ENCODE data around the gene PES1.

PES1 gene

DNA sequence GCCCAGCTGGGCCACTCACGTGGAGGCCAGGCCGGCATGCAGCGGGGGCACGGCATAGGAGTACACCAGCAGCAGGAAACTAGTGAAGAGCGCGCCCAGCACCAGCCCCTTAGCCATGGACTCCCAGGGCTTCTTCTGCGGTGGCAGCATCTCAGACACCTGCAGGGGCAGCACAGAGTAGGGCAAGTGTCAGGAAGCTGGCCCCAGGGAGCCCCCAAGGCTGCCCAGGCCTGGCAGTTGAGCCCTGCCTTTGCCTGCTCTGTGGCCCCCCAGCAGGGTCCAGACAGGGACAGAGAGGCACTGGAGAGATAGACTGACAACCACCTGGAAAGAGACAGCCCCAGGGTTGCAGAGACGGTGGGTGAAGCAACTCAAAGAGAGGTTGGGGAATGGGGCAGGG is 34.5 kb downstream of the PES1 start:
- H3K36me3 ChIP-seq (replicated peaks in 1 of 2; ENCODE audit: control insufficient read depth in 2 of 2, insufficient read depth in 2 of 2, low read length in 2 of 2): no peaks in the 10 kb centered on the region
- H3K4me1 ChIP-seq (ENCODE audit: control insufficient read depth in 2 of 2, insufficient read depth in 1 of 2, low read depth in 1 of 2, low read length in 2 of 2): peaks cover 2 to 9% of the 10 kb centered on the region in 2 donors
- peak overlapping the region; percentile 46 for H3K18ac ChIP-seq (ENCODE audit: low read length)
- no peak overlapping the region for H3K9ac ChIP-seq (ENCODE audit: low read depth, low read length, poor library complexity)
- H3K14ac ChIP-seq (ENCODE audit: low read length): no peak overlapping the region
- H2AK5ac ChIP-seq (ENCODE audit: low read depth, low read length): peak overlapping the region; percentile 32
- no peak overlapping the region for H4K8ac ChIP-seq (ENCODE audit: low read depth, low read length)
- no peak overlapping the region for H3K27ac ChIP-seq (replicated peaks; ENCODE audit: low read length)
- H3K4ac ChIP-seq (ENCODE audit: low read length): no peak overlapping the region
- H2AFZ ChIP-seq (ENCODE audit: low read length): no peak overlapping the region
- H3K79me1 ChIP-seq (ENCODE audit: low read depth, low read length): no peaks in the 10 kb centered on the region
- H3K23ac ChIP-seq (ENCODE audit: low read depth, low read length, poor library complexity): peak overlapping the region; percentile 28
- DNase-seq (ENCODE audit: low spot score): no peak
- no peaks in the 10 kb centered on the region for H3K27me3 ChIP-seq (ENCODE audit: control insufficient read depth in 3 of 3, insufficient read depth in 3 of 3, low read depth in 1 of 3, low read length in 3 of 3)
- no peak overlapping the region for H2BK120ac ChIP-seq (ENCODE audit: low read depth, low read length)
- no peak overlapping the region for H4K91ac ChIP-seq (ENCODE audit: low read depth, low read length, poor library complexity)
- no peak overlapping the region for H2BK15ac ChIP-seq (ENCODE audit: low read length)
- H2BK12ac ChIP-seq (ENCODE audit: low read length): no peak overlapping the region
- no peaks in the 10 kb centered on the region for H3K9me3 ChIP-seq (replicated peaks in 1 of 2; ENCODE audit: control insufficient read depth in 2 of 2, insufficient read depth in 1 of 2, low read depth in 1 of 2, low read length in 2 of 2)
- no peak overlapping the region for H3K4me2 ChIP-seq (ENCODE audit: insufficient read depth, low read length, poor library complexity, severe bottlenecking)
- H3K4me3 ChIP-seq (ENCODE audit: low read length in 2 of 2): no peak overlapping the region
- H2BK5ac ChIP-seq (ENCODE audit: low read length): no peak overlapping the region
- whole genome bisulfite sequencing, 2 donors (ENCODE audit: extremely low coverage in 2 of 2, insufficient read length in 2 of 2, insufficient replicate concordance in 1 of 2): no CpG with 5 or more reads among the region's 8 CpGs

DNA sequence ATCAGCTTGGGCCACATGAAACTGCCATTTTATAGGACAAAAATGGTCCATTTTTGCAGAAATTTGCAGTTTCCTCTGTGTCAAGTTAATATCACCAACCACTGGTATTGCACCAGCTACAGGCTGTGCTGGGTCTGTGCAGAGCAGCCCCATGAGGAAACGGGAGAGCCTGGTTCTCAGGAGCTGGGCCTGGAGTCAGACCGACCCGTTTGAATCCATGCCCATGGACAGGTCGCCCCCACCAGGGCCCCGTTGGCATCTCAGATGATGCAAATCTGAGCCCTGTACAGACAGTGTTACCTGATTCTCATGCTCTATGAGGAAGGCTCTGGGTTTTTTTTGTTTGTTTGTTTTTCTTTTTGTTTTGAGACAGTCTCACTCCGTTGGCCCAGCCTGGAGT is 35.3 kb downstream of the PES1 start:
- no peak overlapping the region for H4K8ac ChIP-seq (ENCODE audit: low read depth, low read length)
- peaks cover under 1 to 7% of the 10 kb centered on the region in 2 donors for H3K4me1 ChIP-seq (ENCODE audit: control insufficient read depth in 2 of 2, insufficient read depth in 1 of 2, low read depth in 1 of 2, low read length in 2 of 2)
- DNase-seq (ENCODE audit: low spot score): no peak
- no peak overlapping the region for H3K9ac ChIP-seq (ENCODE audit: low read depth, low read length, poor library complexity)
- no peaks in the 10 kb centered on the region for H3K36me3 ChIP-seq (replicated peaks in 1 of 2; ENCODE audit: control insufficient read depth in 2 of 2, insufficient read depth in 2 of 2, low read length in 2 of 2)
- no peak overlapping the region for H3K23ac ChIP-seq (ENCODE audit: low read depth, low read length, poor library complexity)
- no peak overlapping the region for H3K4ac ChIP-seq (ENCODE audit: low read length)
- no peak overlapping the region for H3K4me3 ChIP-seq (ENCODE audit: low read length in 2 of 2)
- no peak overlapping the region for H2BK12ac ChIP-seq (ENCODE audit: low read length)
- no peaks in the 10 kb centered on the region for H3K27me3 ChIP-seq (ENCODE audit: control insufficient read depth in 3 of 3, insufficient read depth in 3 of 3, low read depth in 1 of 3, low read length in 3 of 3)
- no peaks in the 10 kb centered on the region for H3K79me1 ChIP-seq (ENCODE audit: low read depth, low read length)
- H3K4me2 ChIP-seq (ENCODE audit: insufficient read depth, low read length, poor library complexity, severe bottlenecking): no peak overlapping the region
- WGBS, 2 donors (ENCODE audit: extremely low coverage in 2 of 2, insufficient read length in 2 of 2, insufficient replicate concordance in 1 of 2): no CpG with 5 or more reads among the region's 6 CpGs
- no peak overlapping the region for H3K14ac ChIP-seq (ENCODE audit: low read length)
- H3K9me3 ChIP-seq (replicated peaks in 1 of 2; ENCODE audit: control insufficient read depth in 2 of 2, insufficient read depth in 1 of 2, low read depth in 1 of 2, low read length in 2 of 2): no peaks in the 10 kb centered on the region
- H2BK120ac ChIP-seq (ENCODE audit: low read depth, low read length): no peak overlapping the region
- H2AK5ac ChIP-seq (ENCODE audit: low read depth, low read length): no peak overlapping the region
- H2BK15ac ChIP-seq (ENCODE audit: low read length): no peak overlapping the region
- H2BK5ac ChIP-seq (ENCODE audit: low read length): no peak overlapping the region
- H2AFZ ChIP-seq (ENCODE audit: low read length): no peak overlapping the region
- H4K91ac ChIP-seq (ENCODE audit: low read depth, low read length, poor library complexity): no peak overlapping the region
- H3K27ac ChIP-seq (replicated peaks; ENCODE audit: low read length): no peak overlapping the region
- H3K18ac ChIP-seq (ENCODE audit: low read length): no peak overlapping the region

DNA sequence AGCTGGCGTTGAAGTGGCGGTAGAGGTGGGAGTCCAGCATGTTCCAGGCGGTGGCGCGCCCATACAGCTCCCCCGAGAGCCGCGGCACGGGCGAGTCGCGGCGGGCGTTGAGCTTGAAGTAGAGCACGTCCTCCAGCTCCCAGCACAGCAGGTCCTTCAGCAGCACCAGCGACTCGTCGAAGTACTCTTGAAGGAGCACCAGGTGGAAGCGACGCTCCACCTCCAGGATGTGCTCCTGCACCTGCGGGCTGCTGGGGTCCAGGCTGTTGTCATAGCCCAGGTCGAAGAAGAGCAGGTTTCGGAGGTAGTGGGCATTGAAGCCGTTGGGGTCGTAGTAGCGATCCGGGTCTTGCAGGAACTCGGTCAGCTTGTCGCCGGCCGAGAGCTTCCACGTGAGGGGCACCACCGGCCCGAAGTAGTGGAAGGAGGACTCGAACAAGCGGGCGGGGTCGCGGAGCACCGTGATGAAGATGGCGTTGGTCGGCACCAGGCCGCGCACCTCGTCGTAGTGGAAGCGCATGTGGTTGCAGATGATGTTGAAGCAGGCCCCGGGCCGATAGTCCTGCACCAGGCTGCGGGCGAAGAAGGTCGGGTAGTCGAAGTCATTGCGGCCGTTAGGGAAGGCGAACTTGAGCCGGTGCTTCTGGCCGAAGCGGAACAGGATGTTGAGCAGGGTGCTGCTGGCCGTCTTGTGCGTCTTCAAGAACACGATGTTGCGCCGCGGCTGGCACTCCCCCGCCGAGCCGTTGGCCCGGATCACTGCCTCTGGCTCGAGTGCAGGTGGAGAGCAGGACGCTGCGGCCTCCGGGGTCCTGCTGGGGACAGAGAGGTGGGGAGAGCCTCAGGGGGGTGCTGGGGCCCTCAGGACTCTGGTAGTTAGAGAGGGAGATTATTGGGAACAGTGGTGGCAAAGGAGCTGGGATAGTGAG is 36.2 kb downstream of the PES1 start:
- H3K18ac ChIP-seq (ENCODE audit: low read length): peak overlapping the region; percentile 64
- peak overlapping the region; percentile 70 for H2AK5ac ChIP-seq (ENCODE audit: low read depth, low read length)
- no peaks in the 10 kb centered on the region for H3K36me3 ChIP-seq (replicated peaks in 1 of 2; ENCODE audit: control insufficient read depth in 2 of 2, insufficient read depth in 2 of 2, low read length in 2 of 2)
- no peak overlapping the region for H3K14ac ChIP-seq (ENCODE audit: low read length)
- H4K91ac ChIP-seq (ENCODE audit: low read depth, low read length, poor library complexity): no peak overlapping the region
- no peak overlapping the region for H3K4me2 ChIP-seq (ENCODE audit: insufficient read depth, low read length, poor library complexity, severe bottlenecking)
- H3K9ac ChIP-seq (ENCODE audit: low read depth, low read length, poor library complexity): no peak overlapping the region
- no peak overlapping the region for H2BK120ac ChIP-seq (ENCODE audit: low read depth, low read length)
- peak overlapping the region; percentile 41 for H2BK12ac ChIP-seq (ENCODE audit: low read length)
- H3K4me1 ChIP-seq (ENCODE audit: control insufficient read depth in 2 of 2, insufficient read depth in 1 of 2, low read depth in 1 of 2, low read length in 2 of 2): peaks cover 0 to 4% of the 10 kb centered on the region in 2 donors
- H2BK15ac ChIP-seq (ENCODE audit: low read length): no peak overlapping the region
- WGBS, 2 donors (ENCODE audit: extremely low coverage in 2 of 2, insufficient read length in 2 of 2, insufficient replicate concordance in 1 of 2): no CpG with 5 or more reads among the region's 73 CpGs
- H3K23ac ChIP-seq (ENCODE audit: low read depth, low read length, poor library complexity): peak overlapping the region; percentile 77
- peak overlapping the region in 1 of 2 donors; percentile 13 for H3K4me3 ChIP-seq (ENCODE audit: low read length in 2 of 2)
- H2AFZ ChIP-seq (ENCODE audit: low read length): no peak overlapping the region
- H3K27ac ChIP-seq (replicated peaks; ENCODE audit: low read length): no peak overlapping the region
- no peak overlapping the region for H3K4ac ChIP-seq (ENCODE audit: low read length)
- H2BK5ac ChIP-seq (ENCODE audit: low read length): no peak overlapping the region
- peak overlapping the region; percentile 17 for H4K8ac ChIP-seq (ENCODE audit: low read depth, low read length)
- no peaks in the 10 kb centered on the region for H3K9me3 ChIP-seq (replicated peaks in 1 of 2; ENCODE audit: control insufficient read depth in 2 of 2, insufficient read depth in 1 of 2, low read depth in 1 of 2, low read length in 2 of 2)
- DNase-seq (ENCODE audit: low spot score): no peak
- no peaks in the 10 kb centered on the region for H3K79me1 ChIP-seq (ENCODE audit: low read depth, low read length)
- no peaks in the 10 kb centered on the region for H3K27me3 ChIP-seq (ENCODE audit: control insufficient read depth in 3 of 3, insufficient read depth in 3 of 3, low read depth in 1 of 3, low read length in 3 of 3)

DNA sequence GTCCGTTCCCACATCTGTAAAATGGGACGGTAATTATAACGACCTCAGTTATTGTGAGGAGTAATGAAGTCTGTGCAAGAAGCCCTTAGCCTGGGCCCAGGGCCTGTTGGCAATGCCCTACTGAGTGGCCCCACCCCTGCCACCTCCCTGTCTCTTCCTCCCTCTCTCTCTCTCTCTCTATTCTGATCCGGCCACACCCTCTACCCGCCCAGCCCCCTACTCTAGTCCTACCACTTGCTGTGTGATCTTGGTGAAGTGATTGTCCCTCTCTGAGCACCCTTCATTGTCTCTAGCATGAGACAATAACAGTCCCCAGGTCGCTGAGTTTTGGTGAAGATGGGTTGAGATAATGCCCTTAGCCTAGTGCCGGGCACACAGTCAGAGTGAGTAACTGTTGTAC is 37.7 kb downstream of the PES1 start:
- H3K14ac ChIP-seq (ENCODE audit: low read length): no peak overlapping the region
- H3K36me3 ChIP-seq (replicated peaks in 1 of 2; ENCODE audit: control insufficient read depth in 2 of 2, insufficient read depth in 2 of 2, low read length in 2 of 2): no peaks in the 10 kb centered on the region
- H2BK5ac ChIP-seq (ENCODE audit: low read length): no peak overlapping the region
- no peaks in the 10 kb centered on the region for H3K79me1 ChIP-seq (ENCODE audit: low read depth, low read length)
- no peaks in the 10 kb centered on the region for H3K27me3 ChIP-seq (ENCODE audit: control insufficient read depth in 3 of 3, insufficient read depth in 3 of 3, low read depth in 1 of 3, low read length in 3 of 3)
- H2BK15ac ChIP-seq (ENCODE audit: low read length): no peak overlapping the region
- no peak overlapping the region for H3K4ac ChIP-seq (ENCODE audit: low read length)
- H4K91ac ChIP-seq (ENCODE audit: low read depth, low read length, poor library complexity): no peak overlapping the region
- H3K4me1 ChIP-seq (ENCODE audit: control insufficient read depth in 2 of 2, insufficient read depth in 1 of 2, low read depth in 1 of 2, low read length in 2 of 2): no peaks in the 10 kb centered on the region
- H2BK12ac ChIP-seq (ENCODE audit: low read length): no peak overlapping the region
- H4K8ac ChIP-seq (ENCODE audit: low read depth, low read length): no peak overlapping the region
- H2AK5ac ChIP-seq (ENCODE audit: low read depth, low read length): no peak overlapping the region
- no peak overlapping the region for H3K23ac ChIP-seq (ENCODE audit: low read depth, low read length, poor library complexity)
- no peak overlapping the region for H3K4me2 ChIP-seq (ENCODE audit: insufficient read depth, low read length, poor library complexity, severe bottlenecking)
- DNase-seq (ENCODE audit: low spot score): no peak
- no peak overlapping the region for H3K9ac ChIP-seq (ENCODE audit: low read depth, low read length, poor library complexity)
- H3K18ac ChIP-seq (ENCODE audit: low read length): no peak overlapping the region
- no peak overlapping the region for H3K27ac ChIP-seq (replicated peaks; ENCODE audit: low read length)
- H3K9me3 ChIP-seq (replicated peaks in 1 of 2; ENCODE audit: control insufficient read depth in 2 of 2, insufficient read depth in 1 of 2, low read depth in 1 of 2, low read length in 2 of 2): no peaks in the 10 kb centered on the region
- no CpG with 5 or more reads among the region's 7 CpGs for WGBS, 2 donors (ENCODE audit: extremely low coverage in 2 of 2, insufficient read length in 2 of 2, insufficient replicate concordance in 1 of 2)
- no peak overlapping the region for H2BK120ac ChIP-seq (ENCODE audit: low read depth, low read length)
- H3K4me3 ChIP-seq (ENCODE audit: low read length in 2 of 2): no peak overlapping the region
- no peak overlapping the region for H2AFZ ChIP-seq (ENCODE audit: low read length)
